Measurements from ENCODE around the gene CTNNA2. TPM values are rescaled to one million over a fixed set of nuclear protein-coding genes. Genes with fewer than 3 reads are reported as not detected.

The CTNNA2 gene
- total RNA-seq, 1 donor from 2014 or later: 15.0 TPM

DNA sequence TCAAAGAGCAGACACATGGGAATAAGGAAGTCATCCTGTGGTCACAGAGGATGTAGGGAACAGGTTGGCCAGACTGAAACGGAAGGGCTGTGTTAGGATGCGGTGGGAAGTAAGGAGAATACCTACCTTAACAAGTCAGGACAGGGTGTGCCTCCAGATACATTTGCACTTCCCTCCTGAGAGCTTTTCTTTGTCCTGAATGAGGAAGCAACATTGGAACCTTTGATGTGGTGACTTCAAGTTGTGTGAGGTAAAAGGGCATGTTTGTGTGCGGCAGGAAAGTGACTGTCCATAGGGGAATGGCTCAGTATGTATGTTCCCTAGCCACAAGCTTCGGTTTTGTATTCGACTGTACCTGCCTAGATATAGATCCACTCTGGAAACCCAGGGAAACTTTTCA, 816.6 kb downstream of the CTNNA2 start:
- peaks cover 21% of the 10 kb centered on the region for H3K4me1 Mint-ChIP-seq (ENCODE audit: unreplicated experiment)
- DNase-seq (ENCODE audit: extremely low spot score, unreplicated experiment): no peak
- H3K9me3 Mint-ChIP-seq: peaks cover 8% of the 10 kb centered on the region
- TF ChIP-seq, protein P1, sequence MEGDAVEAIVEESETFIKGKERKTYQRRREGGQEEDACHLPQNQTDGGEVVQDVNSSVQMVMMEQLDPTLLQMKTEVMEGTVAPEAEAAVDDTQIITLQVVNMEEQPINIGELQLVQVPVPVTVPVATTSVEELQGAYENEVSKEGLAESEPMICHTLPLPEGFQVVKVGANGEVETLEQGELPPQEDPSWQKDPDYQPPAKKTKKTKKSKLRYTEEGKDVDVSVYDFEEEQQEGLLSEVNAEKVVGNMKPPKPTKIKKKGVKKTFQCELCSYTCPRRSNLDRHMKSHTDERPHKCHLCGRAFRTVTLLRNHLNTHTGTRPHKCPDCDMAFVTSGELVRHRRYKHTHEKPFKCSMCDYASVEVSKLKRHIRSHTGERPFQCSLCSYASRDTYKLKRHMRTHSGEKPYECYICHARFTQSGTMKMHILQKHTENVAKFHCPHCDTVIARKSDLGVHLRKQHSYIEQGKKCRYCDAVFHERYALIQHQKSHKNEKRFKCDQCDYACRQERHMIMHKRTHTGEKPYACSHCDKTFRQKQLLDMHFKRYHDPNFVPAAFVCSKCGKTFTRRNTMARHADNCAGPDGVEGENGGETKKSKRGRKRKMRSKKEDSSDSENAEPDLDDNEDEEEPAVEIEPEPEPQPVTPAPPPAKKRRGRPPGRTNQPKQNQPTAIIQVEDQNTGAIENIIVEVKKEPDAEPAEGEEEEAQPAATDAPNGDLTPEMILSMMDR (conservative IDR thresholded peaks at IDR 0.05): no peak
- peaks cover 23% of the 10 kb centered on the region for H3K27me3 Mint-ChIP-seq
- H3K36me3 Mint-ChIP-seq: no peaks in the 10 kb centered on the region
- no peak overlapping the region for H3K4me3 Mint-ChIP-seq
- no peak overlapping the region for H3K27ac Mint-ChIP-seq

DNA sequence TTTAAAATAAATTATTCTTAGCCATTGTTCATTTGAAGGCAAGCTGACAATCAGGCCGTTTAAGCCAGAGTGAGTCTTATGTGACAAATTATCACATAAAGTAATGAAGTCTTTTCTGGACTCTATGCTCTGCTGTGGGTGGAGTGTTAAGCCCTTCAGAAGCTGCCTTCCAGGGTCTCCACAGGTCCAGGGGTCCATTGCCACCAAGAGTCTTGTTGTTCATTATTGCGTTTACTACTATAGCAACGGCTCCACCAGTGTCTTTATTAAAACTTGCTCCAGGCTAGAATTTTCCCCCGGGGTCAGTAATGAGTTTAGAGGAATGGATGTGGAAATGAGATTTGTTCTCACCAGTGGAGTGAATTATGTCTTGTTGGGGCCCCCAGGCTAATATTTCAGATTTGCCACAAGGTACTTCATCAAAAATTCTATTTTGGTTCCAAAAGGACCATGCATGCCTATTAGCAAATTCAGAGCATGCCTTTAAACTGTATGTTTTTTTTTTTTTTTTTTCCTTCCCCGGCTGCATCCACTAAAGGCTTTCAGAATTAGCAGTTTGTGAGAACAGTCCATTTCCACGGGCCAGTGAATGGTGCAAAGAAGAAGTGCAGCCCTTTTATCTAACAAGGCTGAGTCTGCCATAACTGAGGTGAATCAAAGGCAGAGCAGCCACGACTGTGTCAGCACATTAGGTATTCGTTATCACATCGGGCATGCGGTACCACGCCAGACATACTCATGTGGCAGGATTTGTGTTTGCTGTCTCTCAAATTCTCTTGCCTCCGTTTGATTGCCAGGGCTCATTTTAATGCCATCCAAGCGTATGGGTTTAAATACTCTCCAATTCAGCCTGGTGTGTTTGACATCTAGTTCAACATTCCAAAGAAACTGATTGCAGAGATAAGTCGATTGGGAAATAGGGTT, 817.9 kb downstream of the CTNNA2 start:
- Mint-ChIP-seq H3K9me3 (peaks cover 8% of the 10 kb centered on the region), H3K4me3 (no peak overlapping the region), H3K36me3 (no peaks in the 10 kb centered on the region), H3K27ac (no peak overlapping the region), H3K4me1 (ENCODE audit: unreplicated experiment) (peaks cover 19% of the 10 kb centered on the region), H3K27me3 (peaks cover 27% of the 10 kb centered on the region)
- DNase-seq (ENCODE audit: extremely low spot score, unreplicated experiment): no peak
- TF ChIP-seq, protein P1 (conservative IDR thresholded peaks at IDR 0.05): no peak

DNA sequence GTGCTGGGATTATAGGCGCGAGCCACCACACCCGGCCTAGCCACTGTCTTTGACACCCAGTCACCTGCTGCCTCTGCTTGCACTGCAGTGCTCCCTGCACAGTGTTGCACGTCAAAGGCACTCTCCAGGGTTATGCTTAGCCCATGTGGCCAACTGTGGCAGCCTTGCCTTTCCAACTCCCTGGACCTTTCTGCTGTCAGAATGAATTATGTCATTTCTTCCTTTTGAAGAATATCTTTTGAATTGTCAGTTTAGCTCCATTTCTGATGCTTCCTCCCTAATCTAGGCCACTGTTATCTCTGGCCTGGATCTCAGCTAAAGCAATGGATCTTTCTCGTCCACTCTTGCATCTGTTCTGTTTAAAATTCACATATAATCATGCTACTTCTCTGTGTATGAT, 821.0 kb downstream of the CTNNA2 start:
- H3K27me3 Mint-ChIP-seq: peaks cover 16% of the 10 kb centered on the region
- peaks cover 8% of the 10 kb centered on the region for H3K9me3 Mint-ChIP-seq
- no peak overlapping the region for H3K27ac Mint-ChIP-seq

DNA sequence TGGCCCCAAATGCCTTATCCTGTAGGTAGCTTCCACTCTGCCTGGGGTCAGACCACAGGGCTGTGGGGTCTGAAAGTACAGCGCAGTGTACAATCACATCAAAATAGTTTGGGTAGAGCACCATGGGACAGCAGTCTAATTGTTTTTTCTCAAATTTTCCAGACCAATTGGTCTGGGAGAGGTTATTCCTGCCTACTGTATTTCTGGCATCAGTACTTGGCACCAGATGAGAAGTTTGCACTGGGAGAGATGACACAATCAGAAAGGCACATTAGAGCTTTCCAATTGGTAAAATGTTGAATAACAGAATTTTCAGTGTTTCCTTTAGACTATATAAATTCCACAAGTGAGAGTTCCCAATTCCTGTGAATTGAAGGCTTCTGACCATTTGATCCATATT, 822.6 kb downstream of the CTNNA2 start:
- H3K27me3 Mint-ChIP-seq: peaks cover 7% of the 10 kb centered on the region
- no peak for DNase-seq (ENCODE audit: extremely low spot score, unreplicated experiment)
- H3K36me3 Mint-ChIP-seq: no peaks in the 10 kb centered on the region
- peaks cover 4% of the 10 kb centered on the region for H3K9me3 Mint-ChIP-seq
- no peak overlapping the region for H3K4me3 Mint-ChIP-seq
- H3K4me1 Mint-ChIP-seq (ENCODE audit: unreplicated experiment): peaks cover 4% of the 10 kb centered on the region
- no peak overlapping the region for H3K27ac Mint-ChIP-seq
- TF ChIP-seq, protein P1 (conservative IDR thresholded peaks at IDR 0.05): no peak

More for the DNA sequence above, 821.0 kb downstream of the CTNNA2 start:
- H3K36me3 Mint-ChIP-seq: no peaks in the 10 kb centered on the region
- TF ChIP-seq, protein P1 (conservative IDR thresholded peaks at IDR 0.05): no peak
- H3K4me3 Mint-ChIP-seq: no peak overlapping the region
- no peak for DNase-seq (ENCODE audit: extremely low spot score, unreplicated experiment)
- H3K4me1 Mint-ChIP-seq (ENCODE audit: unreplicated experiment): peaks cover 4% of the 10 kb centered on the region

DNA sequence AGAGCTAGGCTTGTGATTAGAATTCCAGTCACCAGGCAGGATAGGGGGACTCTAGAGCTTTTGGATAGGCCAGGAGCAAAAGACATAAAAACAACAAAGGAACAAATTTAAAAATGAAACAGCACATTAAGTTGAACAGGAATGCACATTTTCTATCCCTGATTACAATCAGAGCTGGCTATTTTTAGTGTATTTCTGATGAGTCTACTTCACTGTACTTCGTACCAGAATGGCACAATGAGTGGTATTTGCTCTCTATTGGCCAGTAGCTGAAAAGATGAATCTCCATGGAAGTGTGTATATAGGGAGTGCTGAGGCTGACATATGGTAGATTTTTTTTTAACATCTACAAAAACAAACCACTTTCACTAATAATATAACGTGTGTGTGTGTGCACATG, 825.9 kb downstream of the CTNNA2 start:
- H3K27ac Mint-ChIP-seq: no peak overlapping the region
- DNase-seq (ENCODE audit: extremely low spot score, unreplicated experiment): no peak
- no peaks in the 10 kb centered on the region for H3K4me1 Mint-ChIP-seq (ENCODE audit: unreplicated experiment)
- H3K36me3 Mint-ChIP-seq: no peaks in the 10 kb centered on the region
- TF ChIP-seq, protein P1 (conservative IDR thresholded peaks at IDR 0.05): no peak
- peaks cover 5% of the 10 kb centered on the region for H3K27me3 Mint-ChIP-seq
- peaks cover 4% of the 10 kb centered on the region for H3K9me3 Mint-ChIP-seq
- H3K4me3 Mint-ChIP-seq: no peak overlapping the region
